Common myeloid progenitor, CD34-positive (primary cell): ENCODE data around the gene TRIM65.

Experiments
- CTCF ChIA-PET: fragments of 350-600 bp; sonication (Branson Sonifier 250); formaldehyde crosslinking; loops from one replicate; lab custom pipeline; 2021; ENCODE audit warnings: antibody characterized with exemption; lab: Charles Lee
- POLR2A ChIA-PET: fragments of 350-600 bp; sonication (Branson Sonifier 250); formaldehyde crosslinking; loops from one replicate; lab custom pipeline; 2021; ENCODE audit warnings: antibody characterized with exemption; lab: Charles Lee
- DNase-seq, 3 donors: peaks; one replicate each; pipeline versions ENCODE4 v3.0.0 to v3.0.0-alpha.2; 2013
- H3K27ac ChIP-seq, 2 experiments: 1 replicate in 1 of 2; 2 replicates in 1 of 2; pipeline ENCODE4 v1.7.0; 2013; ENCODE audit warnings: inconsistent platforms in 2 of 2, low read length in 2 of 2, mild to moderate bottlenecking in 2 of 2, low read depth in 1 of 2, moderate library complexity in 1 of 2; ENCODE audit not compliant: severe bottlenecking in 2 of 2, insufficient read depth in 1 of 2, poor library complexity in 1 of 2
- H3K27me3 ChIP-seq, 5 experiments: replicated peaks in 2 of 5; 1 replicate in 3 of 5; 2 replicates in 2 of 5; pipeline versions ENCODE4 v1.6.1 to v1.7.0; 2013; ENCODE audit warnings: low read length in 4 of 5, mild to moderate bottlenecking in 2 of 5, moderate library complexity in 2 of 5, inconsistent platforms in 1 of 5; ENCODE audit not compliant: insufficient read depth in 5 of 5, control insufficient read depth in 4 of 5
- H3K36me3 ChIP-seq, 4 experiments: 1 replicate in 2 of 4; 2 replicates in 2 of 4; pipeline versions ENCODE4 v1.6.1 to v1.7.0; 2013; ENCODE audit warnings: low read length in 3 of 4, control low read depth in 1 of 4, mild to moderate bottlenecking in 1 of 4; ENCODE audit not compliant: control insufficient read depth in 4 of 4, insufficient read depth in 4 of 4
- H3K4me1 ChIP-seq, 4 experiments: 1 replicate in 3 of 4; 2 replicates in 1 of 4; pipeline versions ENCODE4 v1.6.1 to v1.7.1; 2013; ENCODE audit warnings: low read length in 3 of 4, mild to moderate bottlenecking in 3 of 4, control low read depth in 1 of 4, inconsistent platforms in 1 of 4, moderate library complexity in 1 of 4; ENCODE audit not compliant: control insufficient read depth in 4 of 4, insufficient read depth in 4 of 4; ENCODE audit errors: control extremely low read depth in 1 of 4
- H3K4me3 ChIP-seq, 7 experiments: 1 replicate in 4 of 7; 2 replicates in 3 of 7; pipeline versions ENCODE4 v1.5.1 to v1.7.0; 2013; ENCODE audit warnings: mild to moderate bottlenecking in 7 of 7, low read length in 6 of 7, moderate library complexity in 6 of 7, inconsistent platforms in 2 of 7, low read depth in 2 of 7, control low read depth in 1 of 7; ENCODE audit not compliant: insufficient read depth in 4 of 7, control insufficient read depth in 1 of 7; ENCODE audit errors: extremely low read depth in 1 of 7
- H3K9me3 ChIP-seq, 5 experiments: 1 replicate in 4 of 5; 2 replicates in 1 of 5; pipeline versions ENCODE4 v1.6.1 to v1.7.1; 2013; ENCODE audit warnings: low read length in 4 of 5, mild to moderate bottlenecking in 2 of 5, inconsistent platforms in 1 of 5, low read depth in 1 of 5, moderate library complexity in 1 of 5; ENCODE audit not compliant: control insufficient read depth in 4 of 5, insufficient read depth in 2 of 5; ENCODE audit errors: control extremely low read depth in 1 of 5
- WGBS: methylation state at CpG from one replicate; pipeline ENCODE4 v1.1.5; 2013; ENCODE audit not compliant: insufficient coverage; 5-methylcytosine and 5-hydroxymethylcytosine counted together

Gene TRIM65

GRCh38 chr17:75848523-75849278, 48.0 kb downstream of the TRIM65 start:
- H3K27me3 ChIP-seq: no peaks in the 10 kb centered on the region
- peaks cover 8 to 58% (median 48%) of the 10 kb centered on the region in 4 experiments for H3K36me3 ChIP-seq
- POLR2A ChIA-PET: interaction anchor here (1.5 kb wide), 1 partner anchor 16 kb away, joined by 4 read pairs; no protein-coding TSS in a partner anchor
- 60% methylated on average over 14 of the region's 16 CpGs for WGBS
- peak; percentile 53 to 74 (median 66) for DNase-seq
- no peak overlapping the region for H3K4me3 ChIP-seq
- H3K9me3 ChIP-seq: no peaks in the 10 kb centered on the region
- no peak overlapping the region for H3K27ac ChIP-seq
- CTCF ChIA-PET: interaction anchor here (0.9 to 14.6 kb wide), 10 partner anchors 10 to 99 kb away, joined by 3 to 174 read pairs (median 4); partner anchors contain the start of genes TRIM65, UNK and WBP2
- H3K4me1 ChIP-seq: peaks cover 0 to 53% (median 40%) of the 10 kb centered on the region in 4 experiments

GRCh38 chr17:75847614-75848522, 48.9 kb downstream of the TRIM65 start:
- POLR2A ChIA-PET: interaction anchor here (1.5 kb wide), 1 partner anchor 15 kb away, joined by 4 read pairs; no protein-coding TSS in a partner anchor

GRCh38 chr17:75846692-75847613, 49.8 kb downstream of the TRIM65 start:
- Histone ChIP-seq H3K9me3 (no peaks in the 10 kb centered on the region), H3K27me3 (no peaks in the 10 kb centered on the region), H3K4me3 (no peak overlapping the region), H3K36me3 (peaks cover 8 to 63% (median 48%) of the 10 kb centered on the region in 4 experiments), H3K4me1 (peaks cover 0 to 63% (median 53%) of the 10 kb centered on the region in 4 experiments), H3K27ac (peak overlapping the region in 1 of 2 experiments; percentile 95)
- POLR2A ChIA-PET: no interaction called here
- DNase-seq: no peak
- 98% methylated on average over 32 of the region's 34 CpGs for WGBS
- CTCF ChIA-PET: interaction anchor here (0.9 to 14.6 kb wide), 13 partner anchors 12 to 83 kb away, joined by 3 to 174 read pairs (median 5); partner anchors contain the start of genes TRIM47, TRIM65 and WBP2

More at GRCh38 chr17:75847614-75848522, 48.9 kb downstream of the TRIM65 start:
- no peak for DNase-seq
- CTCF ChIA-PET: interaction anchor here (0.9 to 14.6 kb wide), 14 partner anchors 11 to 98 kb away, joined by 3 to 174 read pairs (median 4); partner anchors contain the start of genes TRIM65, UNK and WBP2
- 96% methylated on average over 16 of the region's 25 CpGs for WGBS
- no peak overlapping the region for H3K27ac ChIP-seq
- H3K9me3 ChIP-seq: no peaks in the 10 kb centered on the region
- no peaks in the 10 kb centered on the region for H3K27me3 ChIP-seq
- no peak overlapping the region for H3K4me3 ChIP-seq
- peaks cover 0 to 54% (median 45%) of the 10 kb centered on the region in 4 experiments for H3K4me1 ChIP-seq
- H3K36me3 ChIP-seq: peaks cover 8 to 57% (median 47%) of the 10 kb centered on the region in 4 experiments

- H3K27ac ChIP-seq: peak overlapping the region in 1 of 2 experiments; percentile 95
- H3K9me3 ChIP-seq: no peaks in the 10 kb centered on the region
- WGBS: 96% methylated on average over 14 of the region's 22 CpGs
- peak overlapping the region in 1 of 7 experiments; percentile 5 for H3K4me3 ChIP-seq
- CTCF ChIA-PET: interaction anchor here (0.6 to 14.6 kb wide), 10 partner anchors 12 to 95 kb away, joined by 3 to 174 read pairs (median 6); partner anchors contain the start of genes TRIM47, TRIM65 and WBP2
- H3K36me3 ChIP-seq: peaks cover 8 to 59% (median 45%) of the 10 kb centered on the region in 4 experiments
- POLR2A ChIA-PET: interaction anchor here (0.6 to 4.0 kb wide), 3 partner anchors 9 to 18 kb away, joined by 4 to 35 read pairs (median 28); partner anchors contain the start of gene WBP2
- DNase-seq: no peak
- no peaks in the 10 kb centered on the region for H3K27me3 ChIP-seq
- H3K4me1 ChIP-seq: peaks cover 0 to 64% (median 53%) of the 10 kb centered on the region in 4 experiments
These were observed 50.6 kb downstream of the TRIM65 start for GRCh38 chr17:75845933-75846691.

GRCh38 chr17:75845058-75845711, 51.6 kb downstream of the TRIM65 start:
- Histone ChIP-seq H3K4me1 (peaks cover 0 to 61% (median 53%) of the 10 kb centered on the region in 4 experiments), H3K27me3 (no peaks in the 10 kb centered on the region), H3K27ac (peak overlapping the region; percentile 90 to 95), H3K9me3 (no peaks in the 10 kb centered on the region), H3K36me3 (peaks cover 12 to 59% (median 48%) of the 10 kb centered on the region in 4 experiments), H3K4me3 (peak overlapping the region in 6 of 7 experiments; percentile 36 to 84 (median 78))
- ChIA-PET POLR2A (interaction anchor here (0.6 to 4.0 kb wide), 6 partner anchors 10 to 52 kb away, joined by 4 to 35 read pairs (median 14); partner anchors contain the start of genes TRIM65 and WBP2), CTCF (interaction anchor here (0.6 to 14.6 kb wide), 12 partner anchors 13 to 94 kb away, joined by 3 to 174 read pairs (median 6); partner anchors contain the start of genes TRIM47, TRIM65 and WBP2)
- DNase-seq: peak; percentile 83 to 91 (median 90)
- WGBS: 15% methylated on average over 15 of the region's 21 CpGs
